GM19351 (cell line): Measurements from ENCODE around the gene VAMP3.
A peak's percentile ranks its signal among the peaks of the same experiment; 100 is the strongest.

ENCODE experiments used
- ATAC-seq: cut with Tn5 transposase; IDR thresholded peaks from one replicate; pipeline ENCODE4 v1.9.1; 2021; ENCODE audit warnings: mild to moderate bottlenecking, moderate library complexity; ENCODE audit not compliant: unreplicated experiment

VAMP3 gene, protein sequence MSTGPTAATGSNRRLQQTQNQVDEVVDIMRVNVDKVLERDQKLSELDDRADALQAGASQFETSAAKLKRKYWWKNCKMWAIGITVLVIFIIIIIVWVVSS

DNA sequence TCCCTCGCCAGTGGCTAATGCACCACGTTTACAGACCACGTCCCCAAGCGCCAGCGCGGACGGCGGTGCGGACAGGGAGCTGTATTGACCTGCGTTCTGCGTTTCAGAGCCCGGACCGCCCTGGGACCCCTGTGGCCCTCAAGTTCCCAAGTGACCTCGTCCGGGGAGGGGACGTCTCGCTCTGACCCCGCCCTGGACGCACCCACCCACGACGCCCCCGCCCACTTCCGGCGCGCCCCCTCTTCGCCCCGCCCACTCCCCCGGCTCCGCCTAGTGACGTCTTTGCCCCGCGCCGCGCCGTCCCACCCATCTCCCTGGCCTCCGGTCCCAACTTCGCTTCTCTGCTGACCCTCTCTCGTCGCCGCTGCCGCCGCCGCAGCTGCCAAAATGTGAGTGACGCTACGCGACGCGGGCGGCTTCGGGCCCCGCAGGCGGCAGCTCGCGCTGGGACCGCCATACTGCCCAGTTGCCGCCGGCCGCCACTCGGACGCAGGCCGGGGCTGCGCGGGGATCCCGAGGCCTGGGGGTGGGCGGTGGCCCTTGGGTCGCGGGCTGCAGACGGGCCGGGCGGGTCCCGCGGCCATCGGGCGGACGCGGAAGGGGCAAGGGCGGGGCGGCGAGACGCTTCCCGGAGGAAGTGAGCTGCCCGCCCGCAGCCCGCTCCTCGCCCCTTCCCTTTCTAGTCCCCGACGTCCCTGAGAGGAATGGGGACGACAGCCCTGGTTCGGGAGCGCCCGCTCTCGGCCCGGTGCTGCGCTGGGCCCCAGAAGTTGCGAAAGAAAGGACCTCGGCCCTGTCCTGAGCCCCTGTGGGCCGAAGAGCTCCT is at the start of gene VAMP3:
VAMP3 (plus strand) TSS at position 300 of the 826 bp plus-strand sequence; CDS start at position 388, 88 bp downstream.
- peak; percentile 82 for ATAC-seq

DNA sequence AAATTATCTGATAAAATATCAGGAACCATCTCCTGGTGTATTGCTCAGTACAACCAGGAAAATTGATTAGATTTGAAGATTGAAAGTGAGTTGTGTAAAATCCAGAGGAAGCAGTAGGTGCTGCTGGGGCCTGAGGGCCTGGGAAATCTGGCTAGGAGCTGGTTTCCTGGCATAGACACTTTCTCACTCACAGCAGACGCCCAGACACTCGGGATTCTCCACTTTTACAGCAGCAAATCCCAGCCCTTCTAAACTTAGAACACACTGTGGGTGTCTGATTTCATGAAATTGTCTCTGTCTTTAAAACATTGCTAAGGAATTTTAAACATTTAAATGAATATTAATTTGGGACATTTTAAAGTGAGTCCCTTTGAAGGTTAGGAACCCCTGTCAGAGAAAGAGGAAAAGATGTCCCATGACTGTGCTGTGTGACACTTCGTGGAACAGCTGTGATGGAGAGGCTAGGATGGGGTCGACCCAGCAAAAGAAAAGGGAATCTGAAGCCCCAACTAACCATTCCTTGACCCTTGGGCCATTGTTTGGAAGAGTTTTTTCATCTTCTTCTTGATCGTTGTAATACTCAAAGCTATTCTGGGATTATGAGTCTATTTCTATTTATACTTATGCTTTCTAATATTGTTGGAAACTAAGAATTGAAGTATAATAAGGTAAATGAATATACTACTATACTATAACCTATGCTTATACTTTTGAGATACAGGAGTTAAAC is 49.0 kb upstream of the VAMP3 start:
- ATAC-seq: no peak

DNA sequence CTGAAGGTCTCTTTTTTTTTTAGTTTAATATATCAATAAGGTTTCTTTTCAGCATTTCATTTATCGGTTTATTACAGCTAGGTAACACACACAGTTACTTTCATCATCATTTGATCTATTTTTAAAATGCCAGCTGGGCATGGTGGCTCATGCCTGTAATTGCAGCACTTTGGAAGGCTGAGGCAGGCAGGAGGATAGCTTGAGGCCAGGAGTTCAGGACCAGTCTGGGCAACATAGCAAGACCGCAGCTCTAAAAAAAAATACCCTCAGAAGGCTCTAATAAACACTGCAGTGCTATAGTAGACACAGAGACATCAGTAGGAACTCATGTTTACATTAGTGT is 48.5 kb upstream of the VAMP3 start:
- ATAC-seq: no peak

DNA sequence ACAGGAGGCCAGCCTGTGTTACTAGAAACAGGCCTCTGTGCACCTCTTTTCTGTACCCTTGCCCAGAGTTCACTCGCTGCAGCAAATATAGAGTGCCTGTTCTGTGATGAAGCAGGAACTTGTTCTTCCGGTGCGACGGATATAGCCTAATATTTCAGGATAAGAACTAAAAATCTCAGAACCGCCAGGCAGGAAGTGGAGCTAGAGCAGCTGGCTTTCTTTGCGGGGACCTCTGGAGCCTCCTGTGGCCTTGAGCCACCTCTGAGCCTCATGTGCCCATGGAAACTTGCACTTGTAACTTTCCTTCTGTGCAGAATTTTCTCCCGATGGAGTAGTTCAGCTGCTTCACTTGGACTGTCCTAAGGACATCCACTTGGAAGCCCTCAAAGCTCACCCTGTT is 44.5 kb upstream of the VAMP3 start:
- ATAC-seq: no peak

DNA sequence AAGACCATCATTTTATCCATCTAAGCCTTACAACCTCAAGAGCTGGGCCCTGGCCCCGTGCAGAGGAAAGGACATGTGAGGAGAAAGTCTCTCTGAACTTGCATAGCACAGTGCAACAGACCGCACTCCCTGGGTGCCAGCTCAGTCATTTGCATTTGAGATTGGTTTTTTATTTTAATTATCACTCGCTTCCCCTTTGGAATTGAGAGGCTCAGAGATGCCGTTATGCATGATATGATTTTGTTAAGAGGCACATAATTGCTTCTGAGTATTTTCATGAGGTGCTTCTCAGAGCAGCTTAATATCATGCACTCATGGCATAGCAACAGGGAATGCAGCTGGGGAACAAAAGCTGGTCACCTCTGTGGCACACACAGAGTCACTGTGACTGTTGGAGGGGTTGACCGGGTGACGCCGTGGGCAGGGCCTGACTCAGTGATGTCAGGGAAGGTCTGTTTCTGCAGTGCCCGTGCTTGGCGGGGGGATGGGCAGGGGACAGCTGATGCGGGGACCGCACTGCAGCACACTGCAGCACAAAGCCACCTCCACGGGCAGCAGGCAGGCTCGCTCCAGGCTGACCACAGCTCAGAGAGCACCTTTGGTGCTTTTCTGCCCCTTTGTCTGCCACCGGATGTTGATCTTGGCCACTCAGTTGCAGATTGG is 43.2 kb upstream of the VAMP3 start:
- no peak for ATAC-seq

DNA sequence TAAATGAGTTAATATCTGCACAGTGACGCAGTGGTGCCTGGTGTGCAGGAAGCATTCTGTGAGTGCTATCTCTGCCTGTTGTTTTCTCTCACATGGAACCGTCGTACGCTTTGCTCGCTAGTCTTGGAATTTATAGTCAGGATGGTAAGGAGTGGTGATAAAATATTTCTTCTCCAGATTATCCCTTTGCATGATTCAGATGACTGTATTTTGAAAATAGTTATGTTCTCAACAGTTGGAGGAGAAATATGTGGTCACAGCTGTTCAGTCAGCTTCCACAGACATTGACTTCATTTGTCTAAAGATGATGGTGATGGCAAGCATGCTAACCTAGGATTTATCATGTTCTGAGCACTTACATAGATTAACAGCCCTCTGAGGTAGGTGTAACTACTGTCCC is 41.3 kb upstream of the VAMP3 start:
- no peak for ATAC-seq

DNA sequence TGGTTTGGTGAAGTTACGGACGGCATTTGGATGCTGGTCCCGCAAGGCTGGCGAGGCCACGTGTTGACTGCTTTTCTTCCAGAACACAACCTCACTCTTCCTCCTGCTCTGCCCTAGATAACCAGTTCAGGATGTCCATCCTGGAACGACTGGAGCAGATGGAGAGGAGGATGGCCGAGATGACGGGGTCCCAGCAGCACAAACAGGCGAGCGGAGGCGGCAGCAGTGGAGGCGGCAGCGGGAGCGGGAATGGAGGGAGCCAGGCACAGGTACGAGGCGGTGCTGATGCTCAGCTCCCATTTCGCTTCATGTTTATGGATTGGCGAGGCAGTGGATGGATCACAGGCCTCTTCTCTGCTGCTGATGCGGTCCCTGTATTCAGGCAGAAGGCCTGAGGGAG is 38.8 kb upstream of the VAMP3 start:
- ATAC-seq: no peak

DNA sequence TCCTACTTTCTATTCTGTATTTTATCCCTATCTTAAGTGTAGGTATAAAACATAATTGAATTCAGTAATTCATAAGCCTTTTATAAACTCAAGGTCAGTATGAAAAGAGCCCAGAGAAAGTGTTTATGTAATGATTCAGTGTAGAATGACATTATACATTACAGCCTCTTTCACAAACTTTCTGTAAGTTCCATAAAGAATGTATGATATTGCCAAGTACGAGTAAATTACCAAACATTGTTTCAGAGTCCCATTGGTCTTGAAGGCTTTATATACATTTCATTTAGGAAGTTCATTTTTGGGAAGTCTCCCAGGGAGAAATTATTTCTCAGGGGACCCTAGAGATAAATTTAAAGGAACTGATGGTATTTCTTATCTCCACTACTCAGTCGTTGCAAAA is 37.8 kb upstream of the VAMP3 start:
- no peak for ATAC-seq

DNA sequence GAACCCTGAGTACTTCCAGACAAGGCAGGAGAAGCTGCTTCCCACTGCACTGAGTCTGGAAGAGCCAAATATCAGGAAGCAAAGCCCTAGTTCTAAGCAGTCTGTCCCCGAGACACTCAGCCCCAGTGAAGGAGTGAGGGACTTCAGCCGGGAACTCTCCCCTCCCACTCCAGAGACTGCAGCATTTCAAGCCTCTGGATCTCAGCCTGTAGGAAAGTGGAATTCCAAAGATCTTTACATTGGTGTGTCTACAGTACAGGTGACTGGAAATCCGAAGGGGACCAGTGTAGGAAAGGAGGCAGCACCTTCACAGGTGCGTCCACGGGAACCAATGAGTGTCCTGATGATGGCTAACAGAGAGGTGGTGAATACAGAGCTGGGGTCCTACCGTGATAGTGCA is 33.1 kb upstream of the VAMP3 start:
- no peak for ATAC-seq

DNA sequence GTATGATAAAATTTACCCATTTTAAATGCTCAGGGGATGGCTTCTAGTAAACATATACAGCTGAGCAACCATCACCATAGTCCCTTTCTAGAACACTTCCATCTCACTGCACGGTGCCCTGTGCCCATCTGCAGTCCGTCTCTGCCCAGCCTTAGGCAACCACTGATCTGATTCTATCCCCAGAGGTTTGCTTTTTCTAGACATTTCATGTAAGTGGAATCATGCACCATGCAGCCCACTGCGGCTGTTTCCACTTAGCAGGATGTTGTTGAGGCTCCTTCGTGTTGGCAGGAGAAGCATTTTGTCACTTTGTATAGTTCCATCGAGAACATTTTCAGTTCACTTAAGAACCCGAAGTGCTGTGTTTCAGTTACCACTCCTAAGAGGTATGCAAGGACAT is 27.8 kb upstream of the VAMP3 start:
- no peak for ATAC-seq

DNA sequence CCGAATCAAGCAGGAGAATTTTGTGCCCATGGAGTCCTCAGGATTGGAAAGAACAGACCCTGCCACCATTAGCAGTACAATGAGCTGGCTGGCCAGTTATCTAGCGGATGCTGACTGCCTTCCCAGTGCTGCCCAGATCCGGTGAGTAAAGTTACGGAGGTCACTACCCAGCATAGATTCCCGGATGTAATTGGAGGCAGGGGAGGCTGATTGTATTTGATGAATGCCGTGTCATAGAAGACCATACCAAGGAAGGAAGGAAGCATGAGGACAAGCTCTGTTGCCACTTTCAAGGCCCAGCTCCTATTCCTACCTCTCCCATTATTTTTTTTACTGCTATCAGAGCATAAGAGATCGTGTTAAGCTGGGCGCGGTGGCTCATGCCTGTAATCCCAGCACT is 26.2 kb upstream of the VAMP3 start:
- ATAC-seq: no peak

DNA sequence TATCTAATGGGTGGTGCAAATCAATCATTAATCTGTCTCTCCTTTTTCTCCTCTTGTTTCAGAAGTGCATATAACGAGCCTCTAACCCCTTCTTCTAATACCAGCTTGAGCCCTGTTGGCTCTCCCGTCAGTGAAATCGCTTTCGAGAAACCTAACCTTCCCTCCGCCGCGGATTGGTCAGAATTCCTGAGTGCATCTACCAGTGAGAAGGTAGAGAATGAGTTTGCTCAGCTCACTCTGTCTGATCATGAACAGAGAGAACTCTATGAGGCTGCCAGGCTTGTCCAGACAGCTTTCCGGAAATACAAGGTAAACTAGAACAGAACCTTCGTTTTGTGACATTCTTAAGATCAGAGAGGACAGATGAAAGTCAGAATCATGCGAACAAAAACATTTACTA is 25.3 kb upstream of the VAMP3 start:
- no peak for ATAC-seq

DNA sequence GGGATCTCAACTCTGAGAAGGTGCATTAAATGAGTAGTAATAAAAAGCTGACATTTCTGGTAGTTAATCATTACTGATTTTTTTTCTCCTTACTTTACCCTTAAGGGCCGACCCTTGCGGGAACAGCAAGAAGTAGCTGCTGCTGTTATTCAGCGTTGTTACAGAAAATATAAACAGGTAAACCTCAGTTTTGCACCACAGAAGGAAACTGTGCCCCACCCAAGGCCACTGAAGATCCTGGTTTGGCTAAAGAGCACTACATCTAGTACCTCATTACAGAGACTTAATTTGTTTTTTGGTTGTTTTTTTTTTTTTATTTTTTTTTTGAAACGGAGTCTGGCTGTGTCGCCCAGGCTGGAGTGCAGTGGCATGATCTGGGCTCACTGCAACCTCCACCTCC is 23.5 kb upstream of the VAMP3 start:
- ATAC-seq: no peak

DNA sequence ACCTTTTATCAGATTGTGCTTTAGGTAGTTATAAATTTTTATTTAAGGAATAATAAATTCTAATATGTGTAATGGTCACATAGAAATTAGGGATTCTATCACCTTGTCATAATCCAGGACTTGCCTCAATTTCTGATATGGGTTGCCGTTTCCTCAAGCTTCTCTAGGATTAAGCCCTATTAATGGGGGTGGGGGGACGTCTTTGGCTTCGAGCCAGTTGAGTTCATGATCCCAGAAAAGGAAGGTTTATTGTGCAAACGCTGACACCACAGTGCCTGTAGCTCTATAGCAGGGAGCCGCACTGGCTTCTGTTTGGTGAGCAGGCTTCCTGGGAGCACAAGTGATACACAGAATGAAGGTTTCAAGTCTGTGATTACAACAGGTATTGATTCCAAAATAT is 22.0 kb upstream of the VAMP3 start:
- no peak for ATAC-seq

DNA sequence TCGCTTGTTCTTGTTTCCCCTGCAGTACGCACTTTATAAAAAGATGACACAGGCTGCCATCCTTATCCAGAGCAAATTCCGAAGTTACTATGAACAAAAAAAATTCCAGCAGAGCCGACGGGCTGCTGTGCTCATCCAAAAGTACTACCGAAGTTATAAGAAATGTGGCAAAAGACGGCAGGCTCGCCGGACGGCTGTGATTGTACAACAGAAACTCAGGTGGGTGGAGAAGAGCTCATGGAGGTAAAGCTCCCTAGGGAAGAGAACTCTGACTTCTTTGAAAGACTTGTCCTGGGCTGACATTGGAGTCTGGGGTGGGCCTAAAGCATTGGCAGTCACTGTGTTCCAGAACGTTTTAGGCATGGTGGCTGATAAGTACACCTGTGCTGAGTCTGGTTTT is 19.9 kb upstream of the VAMP3 start:
- no peak for ATAC-seq

DNA sequence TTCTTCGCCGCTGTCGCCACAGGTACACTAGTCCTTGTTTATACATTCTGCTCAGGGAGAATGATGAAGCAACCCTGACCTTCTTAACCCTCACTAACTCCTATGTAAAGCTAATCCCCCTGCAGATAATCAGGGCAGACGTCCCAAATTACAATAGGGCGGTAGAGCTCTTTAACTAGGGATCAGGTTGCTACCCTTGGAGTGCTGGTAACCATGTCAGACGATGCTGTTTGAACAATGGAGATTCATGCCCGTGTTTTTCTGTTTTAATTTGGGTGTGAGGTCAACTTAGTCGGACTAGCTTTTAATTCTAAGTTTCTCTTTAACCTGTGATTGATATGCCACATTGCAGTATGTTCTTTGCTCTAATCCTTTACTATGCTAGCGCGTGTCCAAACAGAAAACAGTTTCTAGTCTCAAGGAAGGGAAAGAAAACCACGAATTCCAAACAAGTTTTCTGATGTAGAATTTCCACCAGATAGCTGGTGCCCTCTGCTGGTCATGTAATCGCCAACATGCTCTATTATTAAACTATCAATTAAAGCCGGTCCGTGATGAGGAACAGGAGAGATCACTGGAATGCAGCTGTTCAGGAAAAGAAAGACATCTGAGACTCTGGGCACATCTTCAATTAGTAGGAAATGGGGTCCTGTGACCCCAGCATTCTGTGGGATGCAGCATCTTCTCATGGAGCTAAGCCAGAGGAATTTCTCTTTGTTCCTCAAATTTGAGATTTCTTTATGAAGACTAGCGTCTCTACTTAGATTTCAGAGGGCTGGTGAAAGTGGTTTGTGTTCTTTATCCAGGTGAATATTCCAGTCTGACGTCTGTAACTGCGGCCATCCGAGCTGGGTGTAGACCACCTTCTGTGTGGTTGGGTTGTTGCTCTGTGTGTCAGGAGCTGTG is 18.3 kb upstream of the VAMP3 start:
- no peak for ATAC-seq

DNA sequence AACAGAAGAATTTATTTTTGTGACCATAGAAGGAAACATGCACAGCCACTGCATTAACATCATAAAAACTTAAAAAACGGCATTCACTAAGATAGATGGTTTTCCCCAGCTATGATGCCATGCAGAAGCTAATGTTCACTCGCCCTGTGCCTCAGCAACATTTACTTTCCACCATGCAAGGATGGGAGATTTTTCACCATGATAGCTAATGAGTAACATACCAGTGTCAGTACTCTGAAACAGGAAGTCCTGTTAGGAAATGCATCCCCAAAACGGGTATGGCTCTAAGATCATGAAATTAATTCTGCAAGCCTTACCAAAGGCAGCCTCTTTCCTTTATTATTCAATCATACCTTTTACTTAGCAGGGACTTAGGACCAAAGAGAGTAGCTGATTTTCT is 17.5 kb upstream of the VAMP3 start:
- no peak for ATAC-seq

DNA sequence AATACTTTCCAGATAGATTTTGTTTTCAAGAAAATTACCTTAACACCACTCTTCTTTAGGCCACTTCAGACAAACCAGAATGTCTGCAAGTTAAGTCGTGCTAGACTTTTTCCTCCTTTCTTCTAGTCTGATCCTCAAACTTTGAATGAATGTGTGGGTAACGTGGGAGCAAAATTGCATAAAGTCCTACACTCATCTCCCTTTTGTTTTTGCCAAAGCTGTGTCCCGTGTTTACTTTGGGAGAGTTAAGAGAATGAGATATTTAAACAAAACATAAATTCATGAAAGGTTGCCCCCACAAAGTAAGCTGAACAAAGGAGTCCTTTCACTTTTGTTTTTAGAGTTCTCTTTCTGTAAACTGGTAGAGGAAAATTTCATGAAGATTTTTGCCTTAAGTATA is 16.9 kb upstream of the VAMP3 start:
- ATAC-seq: no peak

DNA sequence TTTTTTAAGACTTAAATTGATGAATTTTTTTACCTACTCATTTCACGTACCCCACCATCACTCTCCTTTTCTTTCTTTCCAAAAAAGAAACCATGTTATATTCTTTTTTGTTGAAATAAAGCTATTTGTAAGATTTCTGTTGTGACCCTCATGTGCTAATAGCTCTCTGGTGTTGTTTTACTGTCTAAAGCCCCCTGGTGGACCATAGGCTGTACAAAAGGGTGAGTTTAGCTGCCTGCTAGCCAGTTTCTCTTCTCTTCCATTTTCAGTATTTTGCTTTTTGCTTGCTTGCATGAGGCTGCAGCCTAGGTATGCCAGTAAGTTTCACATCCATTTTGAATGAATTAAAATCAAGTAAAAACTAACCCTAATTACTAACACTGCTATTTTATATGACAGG is 15.6 kb upstream of the VAMP3 start:
- ATAC-seq: no peak

DNA sequence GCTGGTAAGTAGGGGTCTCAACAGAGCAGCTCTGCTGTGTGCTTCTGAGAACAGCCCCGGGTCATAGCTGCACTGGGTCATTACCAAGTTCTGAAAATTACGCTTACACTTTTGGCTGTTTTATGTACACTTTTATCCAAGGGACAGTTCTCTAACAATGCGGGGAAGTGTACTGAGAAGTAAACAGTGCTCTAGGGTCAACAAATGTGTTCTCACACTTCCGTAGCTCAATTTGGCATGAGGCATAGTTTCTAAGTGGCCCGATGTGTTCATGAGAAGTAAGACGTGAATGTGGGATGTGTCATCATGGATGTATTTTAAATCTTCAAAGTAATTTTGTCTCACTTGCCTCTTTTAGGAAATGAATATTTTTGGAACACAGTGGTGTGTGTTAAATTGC is 10.9 kb upstream of the VAMP3 start:
- ATAC-seq: no peak

DNA sequence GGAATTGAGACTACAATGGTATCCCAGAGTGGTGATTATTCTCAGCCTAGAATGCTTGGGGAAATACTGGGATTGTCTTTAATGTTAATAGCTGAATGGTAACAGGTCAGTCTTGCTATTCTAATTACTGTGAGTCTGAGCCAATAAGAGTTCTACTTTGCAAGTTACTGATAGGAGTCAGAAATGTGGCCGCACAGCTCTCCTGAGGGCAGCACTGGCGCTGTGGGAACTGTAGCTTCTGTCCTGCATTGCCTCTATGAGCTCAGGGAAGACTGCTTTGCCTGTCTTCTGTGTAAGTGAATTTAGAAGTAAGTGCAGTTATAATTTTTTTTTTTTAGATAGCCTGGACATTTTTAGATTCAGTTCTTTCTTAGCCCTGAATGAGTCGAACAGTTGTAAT is 10.0 kb upstream of the VAMP3 start:
- ATAC-seq: no peak
